ENCODE data around the gene GPR152. TPM values are rescaled to one million over a fixed set of nuclear protein-coding genes. Genes with fewer than 3 reads are reported as not detected.

The GPR152 gene
- total RNA-seq, 4 donors from 2014 or later: not detected

DNA sequence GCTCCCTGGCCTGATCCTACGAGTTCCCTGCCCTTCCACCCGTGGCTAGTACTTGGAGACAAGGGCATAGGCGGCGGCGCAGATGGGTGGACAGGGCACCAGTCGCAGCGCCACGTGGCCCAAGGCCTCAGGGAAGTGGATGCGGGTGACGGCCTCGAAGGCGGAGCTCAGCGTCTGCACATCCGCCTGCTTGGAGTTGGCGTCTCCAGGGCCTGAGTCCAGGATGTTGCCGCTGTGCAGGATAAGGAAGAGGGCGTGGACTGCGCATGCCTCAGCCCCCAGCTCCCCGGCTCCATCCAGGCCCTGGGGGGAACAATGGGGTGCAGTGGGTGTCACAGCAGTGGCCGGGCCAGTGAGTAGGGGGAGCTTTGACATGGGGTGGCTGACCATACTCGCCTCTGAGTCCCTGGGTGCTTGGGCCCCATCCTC is 46.0 kb upstream of the GPR152 start:
- H3K4me3 ChIP-seq (ENCODE audit: low read depth, poor library complexity, severe bottlenecking): no peak overlapping the region
- peak in 1 of 2 donors; percentile 80 for DNase-seq (ENCODE audit: low spot score in 2 of 2)
- no peak for TF ChIP-seq POLR2A (IDR thresholded peaks at IDR 0.05)
- TF ChIP-seq CTCF (IDR thresholded peaks at IDR 0.05): no peak
- intact Hi-C loops (cut with DNase I; ENCODE audit: low total_unique reads): no loop called here
- 65 to 89% methylated on average over 19 to 21 of the region's 21 CpGs for WGBS, 2 donors

- no peak for DNase-seq (ENCODE audit: low spot score in 2 of 2)
- WGBS, 2 donors: 95 to 97% methylated on average over 16 to 21 of the region's 21 CpGs
- intact Hi-C loops (cut with DNase I; ENCODE audit: low total_unique reads): no loop called here
- H3K4me3 ChIP-seq (ENCODE audit: low read depth, poor library complexity, severe bottlenecking): no peak overlapping the region
- no peak for TF ChIP-seq CTCF (IDR thresholded peaks at IDR 0.05)
- no peak for TF ChIP-seq POLR2A (IDR thresholded peaks at IDR 0.05)
Measured at GRCh38 chr11:67497656-67498291, 45.2 kb upstream of the GPR152 start.

DNA sequence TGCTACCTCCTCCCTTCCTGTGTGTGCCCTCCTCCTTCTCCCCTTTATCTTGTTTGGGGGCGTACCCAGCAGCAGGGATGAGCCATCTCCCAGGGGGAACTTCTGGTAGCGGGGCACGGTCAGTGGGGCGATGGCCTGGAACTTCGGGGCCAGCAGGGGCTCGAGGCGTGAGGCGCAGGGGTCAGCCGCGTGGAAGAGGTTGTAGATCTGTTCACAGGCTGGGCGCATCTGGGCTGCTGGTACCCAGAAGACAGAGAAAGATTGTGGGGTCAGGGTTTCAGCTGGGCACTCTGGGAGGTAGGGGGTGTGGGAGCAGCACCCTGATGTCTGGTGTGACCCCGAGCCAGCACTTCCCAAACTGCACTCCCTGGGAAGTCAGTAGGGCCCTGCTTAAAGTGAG is 43.6 kb upstream of the GPR152 start:
- WGBS, 2 donors: 89 to 93% methylated on average over 12 of the region's 12 CpGs
- TF ChIP-seq CTCF (IDR thresholded peaks at IDR 0.05): no peak
- no peak for TF ChIP-seq POLR2A (IDR thresholded peaks at IDR 0.05)
- H3K4me3 ChIP-seq (ENCODE audit: low read depth, poor library complexity, severe bottlenecking): no peak overlapping the region
- intact Hi-C loops (cut with DNase I; ENCODE audit: low total_unique reads): no loop called here
- no peak for DNase-seq (ENCODE audit: low spot score in 2 of 2)

DNA sequence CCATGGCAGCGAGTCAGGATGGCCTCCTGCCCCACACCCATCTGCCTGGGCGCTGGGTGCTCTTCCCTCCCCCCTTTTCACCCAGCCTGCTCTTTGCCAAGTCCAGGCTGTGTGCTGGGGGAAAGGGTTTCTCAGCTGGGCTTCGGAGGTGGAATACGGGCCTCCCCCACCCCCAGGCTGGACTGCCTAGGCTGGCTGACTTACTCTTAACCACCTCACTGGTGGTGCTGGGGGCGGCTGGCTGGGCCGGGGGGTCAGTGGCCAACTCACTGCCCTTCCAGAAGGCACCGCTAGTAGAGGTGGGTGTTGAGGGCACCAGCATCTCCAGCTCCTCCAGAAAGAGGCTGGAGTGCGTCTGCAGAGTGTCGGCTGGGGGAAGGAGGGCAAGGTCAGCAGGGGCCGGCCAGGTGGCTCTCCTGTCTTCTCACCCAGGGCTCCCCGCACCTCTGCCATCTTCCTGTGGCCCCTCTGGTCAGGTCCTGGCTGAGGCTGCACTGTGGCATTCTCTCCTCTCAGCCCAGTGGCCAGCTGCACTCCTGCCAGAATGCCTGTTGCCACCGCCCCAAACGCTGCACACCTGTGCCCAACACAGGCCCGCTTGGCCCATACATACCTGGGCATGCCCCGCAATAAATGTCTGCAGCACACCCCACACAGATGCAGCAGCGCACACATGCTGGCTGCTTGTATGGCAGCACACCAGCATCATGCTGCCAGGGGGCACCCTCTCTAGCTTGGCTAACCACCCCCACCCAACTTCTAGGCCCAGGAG is 42.9 kb upstream of the GPR152 start:
- H3K4me3 ChIP-seq (ENCODE audit: low read depth, poor library complexity, severe bottlenecking): no peak overlapping the region
- TF ChIP-seq CTCF (IDR thresholded peaks at IDR 0.05) (no peak), POLR2A (IDR thresholded peaks at IDR 0.05) (no peak)
- WGBS, 2 donors: 92% methylated on average over 10 to 16 of the region's 16 CpGs
- intact Hi-C loops (cut with DNase I; ENCODE audit: low total_unique reads): no loop called here
- DNase-seq (ENCODE audit: low spot score in 2 of 2): peak in 1 of 2 donors; percentile 84

GRCh38 chr11:67494371-67495233 is 42.1 kb upstream of the GPR152 start:
- peak in 1 of 2 donors; percentile 84 for DNase-seq (ENCODE audit: low spot score in 2 of 2)
- 90 to 91% methylated on average over 58 to 59 of the region's 59 CpGs for WGBS, 2 donors
- TF ChIP-seq POLR2A (IDR thresholded peaks at IDR 0.05) (no peak), CTCF (IDR thresholded peaks at IDR 0.05) (no peak)
- no peak overlapping the region for H3K4me3 ChIP-seq (ENCODE audit: low read depth, poor library complexity, severe bottlenecking)
- intact Hi-C loops (cut with DNase I; ENCODE audit: low total_unique reads): no loop called here
